Measurements from ENCODE around the gene TSC2. TPM values are rescaled to one million over a fixed set of nuclear protein-coding genes. Genes with fewer than 3 reads are reported as not detected.

TSC2 gene
- total RNA-seq, 8 experiments from 2014 or later = 28.1 to 102 (median 53.2) TPM

DNA sequence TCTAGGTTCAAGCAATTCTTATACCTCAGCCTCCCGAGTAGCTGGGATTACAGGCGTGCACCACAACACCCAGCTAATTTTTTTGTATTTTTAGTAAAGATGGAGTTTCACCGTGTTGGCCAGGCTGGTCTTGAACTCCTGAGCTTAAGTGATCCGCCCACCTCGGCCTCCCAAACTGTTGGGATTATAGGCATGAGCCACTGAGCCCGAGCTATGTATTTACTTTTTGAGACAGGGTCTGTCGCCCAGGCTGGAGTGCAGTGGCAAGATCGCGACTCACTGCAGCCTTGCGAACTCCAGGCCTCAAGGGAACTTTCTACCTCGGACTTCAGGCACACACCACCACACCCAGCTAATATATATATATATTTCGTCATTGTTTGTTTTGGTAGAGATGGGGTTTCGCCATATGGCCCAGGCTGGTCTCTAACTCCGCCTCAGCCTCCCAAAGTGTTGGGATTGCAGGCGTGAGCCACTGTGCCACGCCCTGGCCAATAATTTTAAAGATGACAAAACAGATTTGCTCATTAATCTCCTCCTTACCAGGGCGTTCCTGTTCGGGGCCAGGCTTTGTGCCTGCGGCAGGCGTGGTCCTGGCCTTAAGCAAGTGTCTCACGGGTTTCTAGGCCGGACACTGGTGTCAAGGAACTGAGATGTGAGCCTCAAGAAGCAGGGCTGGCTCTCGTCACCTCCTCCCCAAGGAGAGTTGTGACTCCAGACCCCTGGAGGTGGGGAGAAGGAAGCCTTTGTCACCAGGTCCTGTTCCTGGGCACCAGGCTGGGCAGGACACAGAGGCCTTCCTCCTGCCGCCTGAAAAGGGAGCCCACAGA, 32.5 kb upstream of the TSC2 start:
- peak in 3 of 8 experiments; percentile 90 to 96 (median 93) for ATAC-seq (replicated peaks in 6 of 8)
- peaks cover 5 to 15% of the 10 kb centered on the region in 2 donors for H3K4me1 ChIP-seq (replicated peaks in 1 of 2)
- H3K27ac ChIP-seq = no peak overlapping the region
- WGBS, 10 experiments = 11 to 100% (median 84%) methylated on average over 2 to 16 of the region's 24 CpGs; no CpG with 5 or more reads in 1 of the 10 experiments
- H3K4me3 ChIP-seq = no peak overlapping the region
- in situ Hi-C loops (cut with MboI; ENCODE audit: low pct_unique_long_range_greater_than_20kb in 2 of 9, low sequenced_read_pairs in 9 of 9, unreplicated experiment in 9 of 9) = loop anchor here in 3 of 9 experiments (25.0 kb wide), 1 partner anchor 122 kb away; the partner anchor contains the start of genes PKD1 (in 3 of the 3) and RAB26 (in 3 of the 3)

DNA sequence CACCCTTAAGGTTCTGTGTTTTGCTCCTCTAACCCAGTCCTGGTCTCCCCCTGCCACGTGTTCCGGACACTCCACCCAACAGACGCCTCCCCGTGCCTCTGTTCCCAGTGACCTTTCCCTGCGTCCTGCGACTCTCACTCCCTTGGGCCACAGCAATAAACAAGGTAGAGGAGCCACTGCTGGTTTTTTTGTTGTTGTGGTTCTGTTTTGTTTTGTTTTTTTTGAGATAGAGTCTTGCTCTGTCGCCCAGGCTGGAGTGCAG, 31.9 kb upstream of the TSC2 start:
- no peak overlapping the region for H3K27ac ChIP-seq
- H3K4me1 ChIP-seq (replicated peaks in 1 of 2) = peaks cover 0 to 15% of the 10 kb centered on the region in 2 donors
- ATAC-seq (replicated peaks in 6 of 8) = peak in 1 of 8 experiments; percentile 4
- in situ Hi-C loops (cut with MboI; ENCODE audit: low pct_unique_long_range_greater_than_20kb in 2 of 9, low sequenced_read_pairs in 9 of 9, unreplicated experiment in 9 of 9) = loop anchor here in 3 of 9 experiments (25.0 kb wide), 1 partner anchor 121 kb away; the partner anchor contains the start of genes PKD1 (in 3 of the 3) and RAB26 (in 3 of the 3)
- no peak overlapping the region for H3K4me3 ChIP-seq
- WGBS, 10 experiments = 40 to 100% (median 86%) methylated on average over 1 to 6 of the region's 7 CpGs; no CpG with 5 or more reads in 4 of the 10 experiments

DNA sequence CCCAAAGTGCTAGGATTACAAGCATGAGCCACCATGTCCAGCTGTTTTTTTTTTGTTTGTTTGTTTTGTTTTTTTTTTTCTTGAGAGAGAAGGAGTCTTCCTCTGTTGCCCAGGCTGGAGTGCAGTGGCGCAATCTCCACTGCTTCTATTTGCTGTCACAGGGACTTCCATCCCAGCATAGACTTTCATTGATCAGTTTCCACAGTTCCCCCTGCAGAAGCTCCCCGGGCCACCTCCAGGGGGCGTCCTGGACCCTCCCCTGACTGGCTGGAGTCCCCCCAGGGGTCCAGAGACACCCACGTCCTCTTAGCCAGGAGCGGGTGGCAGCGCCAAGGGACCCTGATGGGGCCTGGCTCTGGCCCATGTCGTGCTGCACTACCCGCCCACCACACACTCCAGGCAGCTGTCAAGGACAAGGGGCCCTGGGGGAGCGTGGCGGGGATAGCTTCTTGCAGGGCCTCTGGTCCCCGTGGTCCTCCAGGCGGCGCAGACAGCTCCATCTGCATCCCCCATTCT, 31.3 kb upstream of the TSC2 start:
- Histone ChIP-seq H3K4me1 (replicated peaks in 1 of 2) (peaks cover 0 to 17% of the 10 kb centered on the region in 2 donors), H3K27ac (no peak overlapping the region), H3K4me3 (no peak overlapping the region)
- WGBS, 10 experiments = 0 to 100% (median 22%) methylated on average over 1 to 7 of the region's 13 CpGs; no CpG with 5 or more reads in 4 of the 10 experiments
- peak in 4 of 8 experiments; percentile 8 to 17 (median 10) for ATAC-seq (replicated peaks in 6 of 8)
- in situ Hi-C loops (cut with MboI; ENCODE audit: low pct_unique_long_range_greater_than_20kb in 2 of 9, low sequenced_read_pairs in 9 of 9, unreplicated experiment in 9 of 9) = loop anchor here in 3 of 9 experiments (25.0 kb wide), 1 partner anchor 121 kb away; the partner anchor contains the start of genes PKD1 (in 3 of the 3) and RAB26 (in 3 of the 3)

DNA sequence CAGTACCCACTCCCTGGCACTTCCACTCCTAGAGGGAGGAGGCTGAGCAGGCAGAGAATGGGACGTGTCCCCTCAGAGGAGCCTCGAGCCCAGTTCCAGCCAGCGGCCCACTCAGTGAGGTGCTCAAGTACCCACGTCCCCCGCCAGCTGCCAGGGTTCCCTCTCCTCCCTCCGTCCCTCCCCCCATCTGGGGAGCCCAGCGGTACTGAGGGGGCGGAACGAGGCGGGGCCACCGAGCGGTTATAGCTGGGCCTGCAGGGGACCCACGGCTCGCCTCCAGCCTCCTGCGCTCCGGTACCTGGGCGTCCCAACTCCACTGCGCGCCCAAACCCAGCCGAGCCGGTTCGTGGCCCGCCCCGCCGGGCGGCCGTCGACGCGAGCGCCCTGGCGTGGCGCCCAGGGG, 28.3 kb upstream of the TSC2 start, which contains the start of gene NPW:
Gene NPW, plus strand, starts transcription at position 268 of the 403 bp plus-strand sequence.
- Histone ChIP-seq H3K4me3 (peak within 1 kb of the TSS in 2 of 5 donors; percentile 10 to 19), H3K4me1 (replicated peaks in 1 of 2) (peaks cover 5 to 29% of the 10 kb centered on the region in 2 donors), H3K27ac (no peak within 1 kb of the TSS)
- in situ Hi-C loops (cut with MboI; ENCODE audit: low pct_unique_long_range_greater_than_20kb in 2 of 9, low sequenced_read_pairs in 9 of 9, unreplicated experiment in 9 of 9) = loop anchor here in 3 of 9 experiments (25.0 kb wide), 1 partner anchor 118 kb away; the partner anchor contains the start of genes PKD1 (in 3 of the 3) and RAB26 (in 3 of the 3)
- 5% methylated on average over 12 of the region's 33 CpGs; no CpG with 5 or more reads in 9 of the 10 experiments for WGBS, 10 experiments
- peak in 5 of 8 experiments; percentile 1 to 24 (median 20) for ATAC-seq (replicated peaks in 6 of 8)

DNA sequence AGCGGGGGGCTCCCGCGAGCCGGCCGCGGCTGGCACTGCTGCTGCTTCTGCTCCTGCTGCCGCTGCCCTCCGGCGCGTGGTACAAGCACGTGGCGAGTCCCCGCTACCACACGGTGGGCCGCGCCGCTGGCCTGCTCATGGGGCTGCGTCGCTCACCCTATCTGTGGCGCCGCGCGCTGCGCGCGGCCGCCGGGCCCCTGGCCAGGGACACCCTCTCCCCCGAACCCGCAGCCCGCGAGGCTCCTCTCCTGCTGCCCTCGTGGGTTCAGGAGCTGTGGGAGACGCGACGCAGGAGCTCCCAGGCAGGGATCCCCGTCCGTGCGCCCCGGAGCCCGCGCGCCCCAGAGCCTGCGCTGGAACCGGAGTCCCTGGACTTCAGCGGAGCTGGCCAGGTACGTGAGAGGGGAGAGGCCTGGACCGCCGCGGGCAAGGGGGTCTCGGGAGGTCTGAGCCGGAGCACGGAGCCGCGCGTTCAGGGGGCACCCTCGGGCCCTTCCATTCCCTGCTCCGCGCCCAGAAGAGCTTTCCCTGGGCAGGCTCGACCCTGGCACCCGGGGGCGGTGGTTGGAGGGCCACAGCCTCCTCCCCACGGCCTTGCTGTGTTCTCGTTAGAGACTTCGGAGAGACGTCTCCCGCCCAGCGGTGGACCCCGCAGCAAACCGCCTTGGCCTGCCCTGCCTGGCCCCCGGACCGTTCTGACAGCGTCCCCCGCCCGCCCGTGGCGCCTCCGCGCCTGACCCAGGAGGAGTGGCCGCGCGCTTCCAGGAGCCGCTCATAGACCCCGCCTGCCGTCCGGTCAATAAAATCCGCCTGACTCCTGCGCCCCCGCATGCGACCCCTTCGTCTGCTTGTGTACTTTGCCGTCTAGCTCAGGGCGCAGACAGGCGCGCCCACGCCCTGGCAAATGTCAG, 27.6 kb upstream of the TSC2 start:
- 0 to 3% (median 0%) methylated on average over 2 to 9 of the region's 96 CpGs; no CpG with 5 or more reads in 7 of the 10 experiments for WGBS, 10 experiments
- in situ Hi-C loops (cut with MboI; ENCODE audit: low pct_unique_long_range_greater_than_20kb in 2 of 9, low sequenced_read_pairs in 9 of 9, unreplicated experiment in 9 of 9) = loop anchor here in 5 of 9 experiments (10.0 to 25.0 kb wide), 2 partner anchors 117 to 125 kb away; partner anchors contain the start of genes RAB26 (in 5 of the 5) and PKD1 (in 3 of the 5)
- ATAC-seq (replicated peaks in 6 of 8) = peak in 5 of 8 experiments; percentile 12 to 25 (median 21)
- Histone ChIP-seq H3K27ac (no peak overlapping the region), H3K4me1 (replicated peaks in 1 of 2) (peaks cover 5 to 29% of the 10 kb centered on the region in 2 donors), H3K4me3 (peak overlapping the region in 2 of 5 donors; percentile 10 to 19)

DNA sequence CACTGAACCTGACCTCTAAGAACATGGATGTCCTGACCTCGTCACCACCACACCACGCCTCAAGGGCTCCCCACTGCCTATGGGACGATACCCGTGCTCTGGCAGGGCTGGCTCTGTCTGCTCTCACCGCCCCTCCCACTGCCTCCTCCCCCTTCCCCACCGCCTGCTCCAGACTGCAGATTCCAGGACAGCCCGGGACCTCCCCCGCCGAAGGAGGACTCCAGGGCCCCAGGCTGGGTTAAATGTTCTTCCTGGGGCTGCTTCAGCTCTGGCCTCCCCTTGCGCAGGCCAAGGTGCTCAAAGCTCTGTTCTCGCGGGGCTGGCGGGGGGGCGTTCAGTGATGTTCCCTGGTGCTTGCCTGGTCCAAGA, 25.1 kb upstream of the TSC2 start:
- H3K4me1 ChIP-seq (replicated peaks in 1 of 2) = peaks cover 11 to 34% of the 10 kb centered on the region in 2 donors
- in situ Hi-C loops (cut with MboI; ENCODE audit: low pct_unique_long_range_greater_than_20kb in 2 of 9, low sequenced_read_pairs in 9 of 9, unreplicated experiment in 9 of 9) = loop anchor here in 5 of 9 experiments (10.0 to 25.0 kb wide), 2 partner anchors 115 to 122 kb away; partner anchors contain the start of genes RAB26 (in 5 of the 5) and PKD1 (in 3 of the 5)
- ATAC-seq (replicated peaks in 6 of 8) = peak in 7 of 8 experiments; percentile 18 to 48 (median 42)
- H3K4me3 ChIP-seq = peak overlapping the region in 4 of 5 donors; percentile 2 to 22 (median 13)
- no CpG with 5 or more reads among the region's 14 CpGs for WGBS, 10 experiments
- H3K27ac ChIP-seq = peak overlapping the region in 1 of 2 donors; percentile 57

DNA sequence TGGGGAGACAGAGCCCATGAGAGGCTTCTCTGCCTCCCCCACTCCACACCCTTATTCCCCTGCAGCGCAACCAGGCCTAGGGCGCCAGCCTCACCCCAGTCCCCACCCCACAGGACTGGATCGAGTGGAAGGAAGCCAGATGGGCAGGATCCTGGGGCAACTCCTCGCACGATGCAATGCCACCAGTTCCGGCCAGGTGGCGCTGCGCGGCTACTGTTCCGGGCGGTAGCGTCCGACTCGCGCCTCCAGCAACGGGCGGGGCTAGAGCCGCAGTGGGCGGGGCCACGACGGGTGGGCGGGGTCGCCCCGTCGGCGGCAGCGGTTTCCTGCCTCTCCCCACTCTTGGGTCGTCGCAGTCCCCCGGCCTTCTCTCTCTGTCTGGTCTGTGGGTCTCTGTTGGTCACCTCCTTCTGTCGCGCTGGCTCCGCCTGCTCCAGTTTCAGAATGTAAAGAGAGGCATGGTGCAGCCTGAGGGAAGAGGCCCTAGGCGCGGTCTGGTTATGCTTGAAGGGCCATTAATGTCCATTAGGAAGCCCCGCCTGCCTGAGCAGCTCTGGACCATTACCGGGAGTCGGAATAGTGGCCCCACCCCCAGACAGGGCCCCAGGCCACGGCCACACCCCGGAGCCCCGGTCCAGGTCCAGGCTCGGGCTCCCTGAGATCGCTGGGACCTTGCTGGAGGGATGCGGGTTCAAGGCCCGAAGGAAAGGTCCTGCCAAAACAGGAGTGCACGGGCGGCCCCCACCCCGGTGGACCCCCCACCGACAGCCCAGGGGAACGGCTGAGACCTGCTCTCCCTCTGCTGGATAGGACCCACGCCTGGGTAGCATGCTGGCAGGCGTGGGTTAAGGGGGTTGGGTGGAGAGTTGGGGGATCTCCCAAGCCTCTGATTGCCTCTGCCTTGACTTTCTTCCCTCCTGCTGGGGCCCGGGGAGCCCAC, 24.4 kb upstream of the TSC2 start:
- peak; percentile 70 to 83 (median 74) for ATAC-seq (replicated peaks in 6 of 8)
- in situ Hi-C loops (cut with MboI; ENCODE audit: low pct_unique_long_range_greater_than_20kb in 2 of 9, low sequenced_read_pairs in 9 of 9, unreplicated experiment in 9 of 9) = loop anchor here in 5 of 9 experiments (10.0 to 25.0 kb wide), 2 partner anchors 114 to 121 kb away; partner anchors contain the start of genes RAB26 (in 5 of the 5) and PKD1 (in 3 of the 5)
- 0 to 60% methylated on average over 1 of the region's 53 CpGs; no CpG with 5 or more reads in 8 of the 10 experiments for WGBS, 10 experiments
- peaks cover 11 to 34% of the 10 kb centered on the region in 2 donors for H3K4me1 ChIP-seq (replicated peaks in 1 of 2)
- H3K4me3 ChIP-seq = peak overlapping the region; percentile 2 to 22 (median 9)
- peak overlapping the region in 1 of 2 donors; percentile 57 for H3K27ac ChIP-seq

DNA sequence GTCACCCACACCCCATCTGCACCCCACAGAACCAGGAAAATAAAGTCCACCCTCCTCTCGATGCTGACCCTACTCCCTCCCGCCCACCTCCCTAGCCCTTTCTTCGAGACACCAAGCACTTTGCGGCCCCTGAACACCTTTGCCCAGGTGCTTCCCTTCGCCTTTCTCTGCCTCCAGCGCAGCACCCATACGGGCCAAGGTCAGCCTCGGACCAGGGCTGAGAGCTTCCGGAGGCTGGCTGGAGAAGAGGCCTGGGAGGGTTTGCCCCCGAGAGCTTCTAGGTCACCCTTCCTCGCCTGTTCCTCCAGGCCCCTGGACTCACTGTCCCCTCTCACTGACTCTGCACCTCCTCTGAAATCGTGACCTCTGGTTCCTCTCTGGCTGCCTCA, 23.8 kb upstream of the TSC2 start:
- H3K4me3 ChIP-seq = no peak overlapping the region
- 60 to 100% (median 84%) methylated on average over 1 to 5 of the region's 12 CpGs; no CpG with 5 or more reads in 3 of the 10 experiments for WGBS, 10 experiments
- peaks cover 11 to 34% of the 10 kb centered on the region in 2 donors for H3K4me1 ChIP-seq (replicated peaks in 1 of 2)

DNA sequence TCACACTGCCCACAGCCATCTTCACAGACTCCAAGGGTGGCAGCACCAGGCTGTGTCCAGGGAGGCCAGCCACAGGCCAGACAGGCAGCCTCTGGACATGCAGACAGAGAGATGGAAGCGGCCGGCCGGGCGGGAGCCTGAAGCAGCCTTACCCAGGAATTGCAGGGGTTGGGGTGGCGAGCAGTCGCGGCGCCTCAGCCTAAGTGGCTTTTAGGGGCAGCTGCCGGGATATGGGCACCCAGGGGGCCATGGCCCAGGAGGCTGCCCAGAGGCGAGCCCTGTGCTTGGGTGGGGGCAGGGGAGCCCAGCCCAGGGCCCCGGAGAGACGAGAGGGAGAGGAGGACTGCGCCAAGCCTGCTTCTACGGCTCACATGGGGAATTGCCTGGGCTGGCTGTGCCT, 22.5 kb upstream of the TSC2 start:
- no peak overlapping the region for H3K4me3 ChIP-seq
- no peak for ATAC-seq (replicated peaks in 6 of 8)
- H3K27ac ChIP-seq = no peak overlapping the region
- WGBS, 10 experiments = 84 to 90% (median 89%) methylated on average over 2 to 9 of the region's 14 CpGs; no CpG with 5 or more reads in 7 of the 10 experiments
- in situ Hi-C loops (cut with MboI; ENCODE audit: low pct_unique_long_range_greater_than_20kb in 2 of 9, low sequenced_read_pairs in 9 of 9, unreplicated experiment in 9 of 9) = loop anchor here in 3 of 9 experiments (10.0 to 25.0 kb wide), 2 partner anchors 112 to 120 kb away; partner anchors contain the start of genes RAB26 (in 3 of the 3) and PKD1 (in 1 of the 3)
- H3K4me1 ChIP-seq (replicated peaks in 1 of 2) = peaks cover 11 to 26% of the 10 kb centered on the region in 2 donors

More for the DNA sequence above, 23.8 kb upstream of the TSC2 start:
- in situ Hi-C loops (cut with MboI; ENCODE audit: low pct_unique_long_range_greater_than_20kb in 2 of 9, low sequenced_read_pairs in 9 of 9, unreplicated experiment in 9 of 9) = loop anchor here in 5 of 9 experiments (10.0 to 25.0 kb wide), 2 partner anchors 113 to 121 kb away; partner anchors contain the start of genes RAB26 (in 5 of the 5) and PKD1 (in 3 of the 5)
- no peak for ATAC-seq (replicated peaks in 6 of 8)
- peak overlapping the region in 1 of 2 donors; percentile 28 for H3K27ac ChIP-seq

DNA sequence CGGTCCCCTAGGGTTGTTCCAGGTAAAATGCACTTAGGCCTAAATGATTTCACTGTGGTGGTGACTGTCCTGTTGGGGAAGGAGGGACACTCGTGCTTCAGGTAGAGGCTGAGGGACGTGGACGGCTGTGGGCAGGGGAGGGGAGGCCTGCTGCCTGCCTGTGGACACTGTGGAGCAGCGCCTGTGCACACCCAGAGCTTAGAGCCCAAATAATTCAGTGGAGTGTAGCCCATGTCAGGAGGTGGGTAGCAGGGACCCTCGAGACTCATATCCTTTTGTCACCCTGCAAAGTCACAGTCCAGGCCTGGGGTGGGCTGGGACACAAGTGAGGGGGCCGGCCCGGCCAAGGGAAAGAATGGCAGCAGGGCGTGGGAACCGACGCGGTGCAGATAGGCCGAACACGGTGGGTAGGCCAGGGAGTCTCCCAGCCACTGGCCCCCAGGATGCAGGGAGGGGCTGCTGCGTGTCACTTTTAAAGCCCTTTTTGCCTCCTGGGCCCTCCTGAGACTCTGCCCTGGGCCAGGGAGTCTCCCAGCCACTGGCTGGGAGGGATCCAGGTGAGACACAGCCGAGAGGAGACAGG, 21.8 kb upstream of the TSC2 start:
- no peak for ATAC-seq (replicated peaks in 6 of 8)
- no peak overlapping the region for H3K27ac ChIP-seq
- in situ Hi-C loops (cut with MboI; ENCODE audit: low pct_unique_long_range_greater_than_20kb in 2 of 9, low sequenced_read_pairs in 9 of 9, unreplicated experiment in 9 of 9) = loop anchor here in 3 of 9 experiments (10.0 to 25.0 kb wide), 2 partner anchors 111 to 119 kb away; partner anchors contain the start of genes RAB26 (in 3 of the 3) and PKD1 (in 1 of the 3)
- no peak overlapping the region for H3K4me3 ChIP-seq
- WGBS, 10 experiments = 60 to 94% (median 83%) methylated on average over 1 to 7 of the region's 16 CpGs; no CpG with 5 or more reads in 5 of the 10 experiments
- H3K4me1 ChIP-seq (replicated peaks in 1 of 2) = peaks cover 11 to 18% of the 10 kb centered on the region in 2 donors

All from motor neuron (in vitro differentiated cells).